Fibroblast of lung (primary cell): ENCODE measurements around the gene KSR2. TPM values are rescaled to one million over a fixed set of nuclear protein-coding genes. Genes with fewer than 3 reads are reported as not detected.
A peak's percentile ranks its signal among the peaks of the same experiment; 100 is the strongest.

Experiments used
- DNase-seq, 2 donors: peaks; one replicate each; pipeline versions ENCODE4 v3.0.0 to v3.0.0-alpha.2; 2010; ENCODE audit warnings: low read depth in 2 of 2
- H2AFZ ChIP-seq: 2 replicates; pipeline ENCODE4 v1.5.1; 2012; ENCODE audit warnings: low read length, control low read depth, inconsistent platforms
- H3K27ac ChIP-seq: 2 replicates; pipeline ENCODE4 v1.5.1; 2011; ENCODE audit warnings: low read length, control low read depth; ENCODE audit not compliant: insufficient read depth
- H3K27me3 ChIP-seq: 2 replicates; pipeline ENCODE4 v1.5.1; 2011; ENCODE audit warnings: mild to moderate bottlenecking, low read length; ENCODE audit not compliant: control insufficient read depth, insufficient read depth
- H3K36me3 ChIP-seq: 2 replicates; pipeline ENCODE4 v1.5.1; 2011; ENCODE audit warnings: low read length; ENCODE audit not compliant: control insufficient read depth, insufficient read depth
- H3K4me1 ChIP-seq: 2 replicates; pipeline ENCODE4 v1.5.1; 2011; ENCODE audit warnings: low read length; ENCODE audit not compliant: control insufficient read depth, insufficient read depth; ENCODE audit errors: extremely low read depth
- H3K4me2 ChIP-seq: 2 replicates; pipeline ENCODE4 v1.5.1; 2011; ENCODE audit warnings: low read length, control low read depth; ENCODE audit not compliant: insufficient read depth; ENCODE audit errors: extremely low read depth
- H3K4me3 ChIP-seq, 4 experiments: fragments of 200-600 bp in 1 of 4; sonication (generic) in 1 of 4; replicated peaks in 1 of 4; 2 replicates each; pipeline ENCODE4 v1.5.1; 2011 to 2016; ENCODE audit warnings: low read length in 4 of 4, low read depth in 3 of 4, mild to moderate bottlenecking in 3 of 4, control low read depth in 2 of 4, inconsistent platforms in 1 of 4, mixed read lengths in 1 of 4; ENCODE audit not compliant: insufficient read depth in 1 of 4; ENCODE audit errors: control extremely low read depth in 1 of 4
- H3K79me2 ChIP-seq: 2 replicates; pipeline ENCODE4 v1.5.1; 2012; ENCODE audit warnings: mild to moderate bottlenecking, low read length, inconsistent platforms; ENCODE audit not compliant: control insufficient read depth, insufficient read depth
- H3K9ac ChIP-seq: 2 replicates; pipeline ENCODE4 v1.5.1; 2011; ENCODE audit warnings: mild to moderate bottlenecking, low read length, control low read depth; ENCODE audit not compliant: insufficient read depth
- H3K9me3 ChIP-seq: 2 replicates; pipeline ENCODE4 v1.5.1; 2012; ENCODE audit warnings: low read depth, low read length; ENCODE audit not compliant: control insufficient read depth, insufficient read depth
- H4K20me1 ChIP-seq: 2 replicates; pipeline ENCODE4 v1.5.1; 2011; ENCODE audit warnings: low read length; ENCODE audit not compliant: control insufficient read depth, insufficient read depth; ENCODE audit errors: extremely low read depth
- EZH2 ChIP-seq: IDR thresholded peaks from 2 replicates; pipeline ENCODE4 v1.5.1; 2012; ENCODE audit warnings: low read length, control low read depth, mild to moderate bottlenecking; ENCODE audit errors: missing control alignments
- polyA plus RNA-seq, 2 donors: library from polyadenylated mRNA; depleted of rRNA in 1 of 2; stranded (reverse) in 1 of 2; unstranded in 1 of 2; fragments of >200 nt; gene quantifications; 2 replicates each; pipeline ENCODE4 v1.2.1, GENCODE V29; 2011 to 2012; ENCODE audit warnings: missing spikeins in 1 of 2
- total RNA-seq: library from RNA; depleted of rRNA; stranded (reverse); fragments of >200 nt; gene quantifications from 2 replicates; pipeline ENCODE4 v1.2.1, GENCODE V29; 2014
- TF ChIP-seq, protein P1 (sequence below), 2 donors: IDR thresholded peaks in 1 of 2; conservative IDR thresholded peaks in 1 of 2; 1 replicate in 1 of 2; 2 replicates in 1 of 2; pipeline ENCODE4 v1.5.1; 2011 to 2012; ENCODE audit warnings: low read length in 2 of 2, control low read depth in 1 of 2, inconsistent platforms in 1 of 2, low read depth in 1 of 2, mild to moderate bottlenecking in 1 of 2

The KSR2 gene
- total and polyA plus RNA-seq, 2 donors (not counting 1 experiment from before 2014, with no cell fraction given) = not detected

DNA sequence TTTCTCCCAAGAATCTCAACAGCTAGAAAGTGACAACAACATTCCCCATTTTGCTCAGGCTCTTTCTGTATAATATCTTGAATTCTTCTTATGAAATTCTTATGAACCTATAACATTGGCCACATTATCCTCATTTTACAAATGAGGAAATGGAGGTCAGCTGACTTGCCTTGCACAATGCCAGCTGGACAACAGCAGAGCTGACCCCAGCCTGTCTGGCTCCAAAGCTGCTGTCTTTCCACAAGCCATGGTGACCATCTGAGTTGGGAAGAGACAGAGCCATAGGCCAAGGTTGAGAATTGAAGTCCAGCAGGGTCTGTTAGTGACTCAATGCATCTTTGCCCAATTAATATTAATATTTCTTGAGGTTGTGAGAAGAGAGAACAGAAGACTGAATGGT, 87.3 kb downstream of the KSR2 start:
- Histone ChIP-seq H4K20me1 (no peaks in the 10 kb centered on the region), H2AFZ (no peak overlapping the region), H3K4me2 (no peak overlapping the region), H3K36me3 (no peaks in the 10 kb centered on the region), H3K4me1 (no peaks in the 10 kb centered on the region), H3K79me2 (no peaks in the 10 kb centered on the region), H3K27ac (no peak overlapping the region), H3K9ac (no peak overlapping the region), H3K27me3 (no peaks in the 10 kb centered on the region), H3K9me3 (no peaks in the 10 kb centered on the region), H3K4me3 (no peak overlapping the region)
- DNase-seq = no peak
- TF ChIP-seq, protein P1, sequence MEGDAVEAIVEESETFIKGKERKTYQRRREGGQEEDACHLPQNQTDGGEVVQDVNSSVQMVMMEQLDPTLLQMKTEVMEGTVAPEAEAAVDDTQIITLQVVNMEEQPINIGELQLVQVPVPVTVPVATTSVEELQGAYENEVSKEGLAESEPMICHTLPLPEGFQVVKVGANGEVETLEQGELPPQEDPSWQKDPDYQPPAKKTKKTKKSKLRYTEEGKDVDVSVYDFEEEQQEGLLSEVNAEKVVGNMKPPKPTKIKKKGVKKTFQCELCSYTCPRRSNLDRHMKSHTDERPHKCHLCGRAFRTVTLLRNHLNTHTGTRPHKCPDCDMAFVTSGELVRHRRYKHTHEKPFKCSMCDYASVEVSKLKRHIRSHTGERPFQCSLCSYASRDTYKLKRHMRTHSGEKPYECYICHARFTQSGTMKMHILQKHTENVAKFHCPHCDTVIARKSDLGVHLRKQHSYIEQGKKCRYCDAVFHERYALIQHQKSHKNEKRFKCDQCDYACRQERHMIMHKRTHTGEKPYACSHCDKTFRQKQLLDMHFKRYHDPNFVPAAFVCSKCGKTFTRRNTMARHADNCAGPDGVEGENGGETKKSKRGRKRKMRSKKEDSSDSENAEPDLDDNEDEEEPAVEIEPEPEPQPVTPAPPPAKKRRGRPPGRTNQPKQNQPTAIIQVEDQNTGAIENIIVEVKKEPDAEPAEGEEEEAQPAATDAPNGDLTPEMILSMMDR (conservative IDR thresholded peaks at IDR 0.05 in 1 of 2, IDR thresholded peaks at IDR 0.05 in 1 of 2; ENCODE audit: low read depth in 1 of 2, low read length in 2 of 2) = no peak
- TF ChIP-seq EZH2 = no peak

DNA sequence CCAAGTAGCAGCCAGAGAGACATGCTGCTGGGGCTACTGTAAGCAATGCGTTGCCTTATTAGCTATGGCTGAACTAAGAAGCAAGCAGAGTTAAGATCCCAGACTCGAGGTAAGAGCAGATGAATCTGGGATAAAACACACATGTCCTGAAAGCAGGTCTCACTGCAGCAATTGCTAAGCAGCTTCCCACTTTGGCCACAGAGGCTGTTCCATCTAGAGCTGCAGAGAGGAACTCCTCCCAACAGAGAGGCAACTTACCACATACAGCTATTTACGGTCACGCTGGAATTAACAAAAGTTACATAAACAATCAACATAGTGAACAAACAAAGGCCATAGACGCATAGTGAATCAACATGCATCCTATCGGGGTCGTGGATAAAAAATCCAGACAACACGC, 90.2 kb downstream of the KSR2 start:
- Histone ChIP-seq H2AFZ (no peak overlapping the region), H3K9ac (no peak overlapping the region), H3K9me3 (no peaks in the 10 kb centered on the region), H3K79me2 (no peaks in the 10 kb centered on the region), H3K4me1 (no peaks in the 10 kb centered on the region), H3K27me3 (no peaks in the 10 kb centered on the region), H3K36me3 (no peaks in the 10 kb centered on the region), H3K27ac (no peak overlapping the region), H4K20me1 (no peaks in the 10 kb centered on the region), H3K4me3 (no peak overlapping the region), H3K4me2 (no peak overlapping the region)
- TF ChIP-seq, protein P1 (conservative IDR thresholded peaks at IDR 0.05 in 1 of 2, IDR thresholded peaks at IDR 0.05 in 1 of 2; ENCODE audit: low read depth in 1 of 2, low read length in 2 of 2) = no peak
- no peak for TF ChIP-seq EZH2
- DNase-seq = no peak

DNA sequence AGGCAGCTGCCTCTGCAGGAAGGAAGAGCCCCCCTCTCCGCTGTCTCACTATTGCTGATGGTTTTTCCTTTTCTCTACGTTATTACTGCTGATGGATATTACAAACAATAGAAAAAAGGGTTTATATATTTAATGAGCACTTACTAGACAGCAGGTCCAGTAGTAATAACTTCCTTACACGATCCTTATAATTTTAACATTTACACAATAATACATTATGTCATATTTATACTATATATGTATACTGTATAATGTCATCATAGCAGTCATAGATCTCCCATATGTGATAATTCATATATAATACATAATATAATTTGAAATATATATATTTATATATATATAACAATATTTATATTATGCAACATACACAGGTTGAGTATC, 92.4 kb downstream of the KSR2 start:
- DNase-seq = no peak
- no peak overlapping the region for H3K27ac ChIP-seq
- H4K20me1 ChIP-seq = no peaks in the 10 kb centered on the region
- H3K9ac ChIP-seq = no peak overlapping the region
- H3K4me3 ChIP-seq = no peak overlapping the region
- no peaks in the 10 kb centered on the region for H3K36me3 ChIP-seq
- no peak overlapping the region for H2AFZ ChIP-seq
- no peaks in the 10 kb centered on the region for H3K79me2 ChIP-seq
- H3K4me2 ChIP-seq = peak overlapping the region; percentile 23
- no peaks in the 10 kb centered on the region for H3K27me3 ChIP-seq
- no peaks in the 10 kb centered on the region for H3K4me1 ChIP-seq
- TF ChIP-seq EZH2 = no peak
- TF ChIP-seq, protein P1 (conservative IDR thresholded peaks at IDR 0.05 in 1 of 2, IDR thresholded peaks at IDR 0.05 in 1 of 2; ENCODE audit: low read depth in 1 of 2, low read length in 2 of 2) = no peak
- H3K9me3 ChIP-seq = no peaks in the 10 kb centered on the region
